ENCODE measurements around the gene RNF152.
"Not testable (repeated sequence)": the region's sequence is repeated elsewhere in the genome, so short reads cannot be mapped to it uniquely, and the experiment has no call there.

Gene RNF152

DNA sequence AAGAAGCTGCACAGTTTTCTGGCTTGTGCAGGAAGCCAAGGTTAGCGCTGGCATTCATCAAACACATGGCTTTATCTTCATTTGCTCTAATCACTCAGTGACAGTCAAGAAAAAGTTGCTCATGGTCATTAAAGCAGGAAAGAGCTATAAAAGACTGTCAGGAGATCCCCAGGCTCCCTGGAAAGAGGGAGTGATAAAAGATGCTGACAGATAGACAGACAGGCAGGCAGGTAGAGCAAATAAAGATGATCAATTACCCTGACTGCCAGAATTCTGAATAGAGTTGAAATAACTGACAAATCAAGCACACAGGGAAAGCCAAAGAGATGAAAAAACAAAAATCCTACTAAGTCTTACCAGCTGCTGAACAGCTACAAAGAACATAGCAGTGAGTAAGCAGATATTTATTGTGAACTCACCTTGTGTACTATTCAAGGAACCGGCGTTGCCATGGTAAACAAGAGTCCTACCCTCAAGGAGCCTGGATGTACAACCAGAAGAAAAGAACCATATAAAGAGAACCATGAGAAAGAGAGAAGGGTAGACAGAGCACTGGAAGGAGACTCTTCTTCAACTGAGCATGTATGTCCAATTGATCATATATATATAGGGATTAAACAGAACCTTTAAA lies 68.0 kb downstream of the RNF152 start:
- FAIRE-seq (no peak), DNase-seq (ENCODE audit: insufficient read length, low spot score) (no peak)

DNA sequence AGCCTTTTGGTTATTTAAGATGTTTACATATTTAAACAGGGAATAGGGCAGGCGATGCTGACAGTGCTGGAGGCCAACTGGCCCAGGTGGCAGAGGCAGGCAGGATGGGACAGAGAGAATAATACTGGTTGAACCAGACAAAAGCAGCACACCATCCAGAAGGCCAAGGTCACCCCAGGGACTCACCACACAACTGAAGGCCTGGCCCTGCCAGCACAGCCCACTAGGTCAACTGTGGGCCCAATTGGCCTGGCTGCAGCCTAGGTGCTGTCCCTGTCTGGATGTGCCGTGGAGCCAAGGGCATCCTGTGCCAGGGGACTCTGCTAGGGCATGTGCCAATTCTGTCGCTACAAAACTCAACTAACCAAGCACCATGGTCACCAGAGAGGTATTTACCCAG lies 69.2 kb downstream of the RNF152 start:
- FAIRE-seq = no peak
- no peak for DNase-seq (ENCODE audit: insufficient read length, low spot score)

DNA sequence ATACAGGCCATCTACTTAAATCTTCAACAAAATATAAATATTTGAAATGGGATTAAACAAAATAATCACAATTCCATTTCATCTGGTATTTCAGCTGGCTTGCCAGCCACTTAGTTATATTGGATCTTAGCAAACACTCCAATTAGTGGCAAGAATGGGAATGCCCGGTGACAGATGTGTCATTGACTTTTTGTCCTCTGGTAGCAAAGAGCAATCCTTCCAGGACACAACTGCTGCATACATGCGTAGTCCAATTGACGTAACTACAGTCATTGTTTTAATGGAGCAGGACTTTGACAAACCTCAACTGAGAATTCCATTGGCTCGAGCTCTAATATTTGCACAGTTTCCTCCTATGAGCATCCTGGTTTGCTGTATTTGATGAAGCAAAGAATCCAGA lies 69.9 kb downstream of the RNF152 start:
- DNase-seq (ENCODE audit: insufficient read length, low spot score) (no peak), FAIRE-seq (no peak)

DNA sequence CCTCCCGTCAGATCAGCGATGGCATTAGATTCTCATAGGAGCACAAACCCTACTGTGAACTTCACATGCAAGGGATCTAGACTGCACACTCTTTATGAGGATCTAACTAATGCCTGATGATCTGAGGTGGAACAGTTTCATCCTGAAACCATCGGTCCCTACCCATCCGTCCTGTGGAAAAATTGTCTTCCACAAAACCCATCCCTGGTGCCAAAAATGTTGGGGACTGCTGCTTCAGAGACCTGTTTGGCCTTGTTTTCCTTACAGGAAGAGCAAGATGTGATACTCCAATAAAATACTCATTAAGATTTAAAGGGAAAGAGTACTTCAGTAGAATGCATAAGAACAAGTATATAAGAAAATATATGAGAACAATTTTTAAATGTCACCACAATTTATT lies 71.1 kb downstream of the RNF152 start:
- DNase-seq (ENCODE audit: insufficient read length, low spot score) (no peak), FAIRE-seq (no peak)

DNA sequence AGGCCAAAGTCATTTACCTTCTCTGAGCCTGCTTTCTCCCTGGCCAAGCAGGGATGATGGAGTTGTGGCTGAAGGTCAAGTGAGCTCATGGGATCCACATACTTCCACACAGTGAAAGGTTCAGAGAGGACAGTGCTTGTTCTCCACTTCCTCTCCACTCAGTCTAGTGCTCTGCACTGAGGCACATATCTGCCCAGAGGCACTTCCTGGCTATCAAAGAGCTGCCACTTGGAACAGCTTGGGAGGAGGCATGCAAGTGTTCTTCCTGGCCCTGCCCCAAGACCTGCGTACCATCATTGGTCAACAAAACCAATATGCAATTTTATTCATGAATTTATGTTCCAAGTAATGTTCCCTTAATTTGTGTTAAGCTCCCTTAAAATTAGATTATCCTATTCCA lies 71.9 kb downstream of the RNF152 start:
- DNase-seq (ENCODE audit: insufficient read length, low spot score) (no peak), FAIRE-seq (no peak)

DNA sequence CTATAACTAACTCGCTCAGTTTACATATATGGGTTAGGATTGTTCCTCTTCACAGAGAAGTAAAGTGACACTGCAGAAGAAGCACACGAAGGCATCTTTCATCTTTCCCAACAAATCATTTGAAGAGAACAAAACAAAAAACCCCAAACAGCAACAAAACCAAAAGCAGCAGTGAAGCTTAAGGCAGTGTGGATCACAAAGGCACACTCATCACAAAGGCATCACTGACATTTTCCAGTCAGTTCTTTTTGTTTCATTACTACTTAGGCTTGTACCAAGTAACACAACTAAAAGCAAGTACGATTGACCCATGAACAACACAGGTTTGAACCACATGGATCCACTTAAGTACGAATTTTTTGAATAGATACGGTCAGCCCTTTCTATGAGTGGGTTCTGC lies 75.7 kb downstream of the RNF152 start:
- DNase-seq (ENCODE audit: insufficient read length, low spot score) (no peak), FAIRE-seq (no peak)

DNA sequence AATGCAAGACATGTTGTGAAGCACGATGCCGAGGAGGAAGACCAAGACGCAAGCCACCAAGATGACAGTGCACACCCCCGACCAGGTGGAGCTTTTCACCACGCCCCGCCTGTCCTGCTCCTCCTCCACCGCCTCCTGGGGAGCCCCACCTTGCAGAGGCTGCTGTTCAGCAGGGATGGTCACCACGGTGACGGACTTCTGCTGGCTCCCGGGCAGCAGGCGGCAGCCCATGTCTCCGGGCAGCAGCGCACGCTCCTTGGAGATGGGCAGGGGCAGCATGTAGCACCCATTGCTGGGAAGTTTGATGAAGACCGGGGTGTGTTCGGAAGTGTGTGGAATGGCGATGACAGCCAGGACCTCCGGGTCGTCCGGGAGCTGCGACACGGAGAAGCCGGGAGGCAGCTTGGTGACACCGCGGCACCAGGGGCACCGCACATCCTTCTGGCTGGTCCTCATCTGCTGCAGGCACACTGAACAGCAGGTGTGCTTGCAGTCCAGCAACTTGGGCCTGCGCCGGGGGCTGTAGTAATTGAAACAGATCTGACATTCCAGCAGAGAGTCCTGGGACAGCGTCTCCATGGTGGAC lies 76.8 kb downstream of the RNF152 start:
- DNase-seq (ENCODE audit: insufficient read length, low spot score) (no peak), FAIRE-seq (no peak)

DNA sequence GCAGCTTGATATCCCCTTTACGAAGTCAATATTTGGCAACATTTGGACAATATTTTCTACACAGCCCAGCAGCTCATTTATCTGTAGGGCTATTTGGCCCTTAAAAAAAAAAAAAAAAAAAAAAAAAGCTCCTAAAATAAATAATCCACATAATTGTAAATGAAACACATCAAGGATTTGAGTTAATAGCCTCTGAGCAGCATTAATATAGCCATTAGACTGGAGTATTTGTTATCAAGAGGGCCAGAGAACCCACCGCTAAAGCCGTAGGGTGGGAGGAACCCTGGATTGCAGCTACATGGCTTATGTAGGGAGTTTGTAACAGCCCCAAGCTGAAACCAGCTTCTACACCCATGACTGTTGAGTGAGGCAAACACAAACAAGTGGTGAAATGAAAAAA lies 84.5 kb downstream of the RNF152 start:
- FAIRE-seq (no peak), DNase-seq (ENCODE audit: insufficient read length, low spot score) (no peak)

DNA sequence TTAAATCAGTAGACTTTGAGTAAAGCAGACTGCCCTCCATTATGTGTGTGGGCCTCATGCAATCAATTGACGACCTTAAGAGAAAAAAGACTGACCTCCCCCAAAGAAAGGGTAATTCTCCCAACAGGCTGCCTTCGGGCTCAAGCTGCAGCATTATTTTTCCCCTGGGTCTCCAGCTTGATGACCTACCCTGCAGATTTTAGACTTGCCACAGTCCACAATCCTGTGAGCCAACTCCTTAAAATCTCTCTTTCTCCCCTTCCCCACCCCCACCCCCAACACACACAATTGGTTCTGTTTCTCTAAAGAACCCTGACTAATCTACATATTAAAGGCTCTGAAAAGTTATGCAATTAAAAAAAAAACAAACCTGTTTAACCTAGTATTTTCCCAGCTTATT lies 89.4 kb downstream of the RNF152 start:
- FAIRE-seq (no peak), DNase-seq (ENCODE audit: insufficient read length, low spot score) (no peak)

DNA sequence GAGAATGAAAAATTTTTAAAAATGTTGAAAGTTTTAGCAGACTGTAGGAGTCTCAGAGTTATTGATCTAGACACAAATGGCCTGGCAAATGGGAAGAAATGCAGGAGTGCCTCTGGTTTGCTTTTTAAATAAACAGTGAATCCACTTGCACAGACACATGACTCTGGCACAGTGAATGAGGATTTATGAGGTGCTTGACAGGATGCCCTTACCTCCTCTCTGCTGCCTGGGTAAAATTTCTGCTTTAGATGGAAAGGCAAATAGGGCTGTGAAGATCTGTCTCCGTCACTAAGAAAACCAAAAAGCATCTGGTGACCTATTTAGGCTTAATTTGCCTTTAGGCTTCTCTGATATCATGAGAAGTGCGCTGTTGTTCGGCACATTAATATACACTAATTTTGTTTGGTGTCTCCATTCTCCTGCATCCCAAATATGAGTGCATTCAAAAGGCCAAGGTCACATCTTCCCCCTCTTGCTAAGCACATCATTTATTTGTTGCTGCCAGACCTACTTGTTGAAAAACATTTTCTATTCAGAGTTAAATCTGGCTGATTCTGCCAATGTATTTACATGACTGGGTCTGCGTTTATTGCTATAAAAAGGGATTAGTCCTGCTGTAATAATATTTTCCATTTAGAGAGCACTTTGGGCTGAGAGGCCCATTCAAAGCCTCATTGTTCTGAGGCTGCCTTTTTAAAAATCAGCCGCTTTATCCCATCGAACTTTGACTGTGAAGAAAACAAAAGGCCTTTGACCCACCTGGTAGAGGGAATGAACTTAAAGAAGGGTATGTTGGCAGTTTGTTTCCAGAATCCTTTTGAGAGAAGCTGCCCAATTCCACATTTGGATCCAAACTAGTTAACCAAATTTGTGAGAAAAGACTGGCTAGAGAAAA lies 94.9 kb downstream of the RNF152 start:
- DNase-seq (ENCODE audit: insufficient read length, low spot score) (no peak), FAIRE-seq (no peak)

DNA sequence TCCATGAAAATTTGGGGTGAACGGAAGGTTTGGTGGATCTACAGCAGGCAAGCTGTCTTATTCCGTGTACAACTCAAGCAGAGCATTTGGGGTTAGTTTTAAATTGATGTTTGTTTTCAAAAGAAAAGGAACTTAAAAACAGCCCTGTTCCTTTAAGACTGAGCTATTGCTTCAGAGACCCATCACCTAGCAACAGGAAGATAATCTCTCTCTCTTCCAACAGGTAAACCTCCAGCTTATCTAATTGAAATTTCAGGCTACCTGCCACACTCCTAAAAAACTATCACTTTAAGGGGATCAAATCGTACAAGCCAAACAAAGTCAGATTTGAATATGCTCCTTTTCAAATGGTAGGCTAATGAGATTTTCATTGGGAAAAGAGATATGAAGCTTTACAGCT lies 101.8 kb downstream of the RNF152 start:
- no peak for DNase-seq (ENCODE audit: insufficient read length, low spot score)
- no peak for FAIRE-seq

DNA sequence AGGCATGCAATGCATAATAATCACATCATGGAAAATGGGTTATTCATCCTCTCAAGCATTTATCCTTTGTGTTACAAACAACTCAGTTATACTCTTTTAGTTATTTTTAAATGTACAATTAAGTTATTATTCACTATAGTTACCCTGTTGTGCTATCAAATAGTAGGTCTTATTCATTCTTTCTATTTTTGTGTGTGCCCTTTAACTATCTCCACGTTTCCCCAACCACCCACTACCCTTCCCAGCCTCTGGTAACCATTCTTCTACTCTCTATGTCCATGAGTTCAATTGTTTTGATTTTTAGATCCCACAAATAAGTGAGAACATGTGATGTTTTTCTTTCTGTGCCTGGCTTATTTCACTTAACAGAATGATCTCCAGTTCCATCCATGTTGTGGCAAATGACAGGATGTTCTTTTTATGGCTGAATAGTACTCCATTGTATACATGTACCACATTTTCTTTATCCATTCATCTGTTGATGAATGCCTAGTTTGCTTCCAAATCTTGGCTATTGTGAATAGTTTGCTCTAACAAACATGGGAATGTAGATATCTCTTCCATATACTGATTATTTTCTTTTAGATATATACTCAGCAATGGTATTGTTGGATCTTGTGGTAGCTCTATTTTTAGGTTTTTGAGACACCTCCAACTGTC lies 105.7 kb downstream of the RNF152 start:
- not testable (repeated sequence) for FAIRE-seq; DNase-seq (ENCODE audit: insufficient read length, low spot score)

DNA sequence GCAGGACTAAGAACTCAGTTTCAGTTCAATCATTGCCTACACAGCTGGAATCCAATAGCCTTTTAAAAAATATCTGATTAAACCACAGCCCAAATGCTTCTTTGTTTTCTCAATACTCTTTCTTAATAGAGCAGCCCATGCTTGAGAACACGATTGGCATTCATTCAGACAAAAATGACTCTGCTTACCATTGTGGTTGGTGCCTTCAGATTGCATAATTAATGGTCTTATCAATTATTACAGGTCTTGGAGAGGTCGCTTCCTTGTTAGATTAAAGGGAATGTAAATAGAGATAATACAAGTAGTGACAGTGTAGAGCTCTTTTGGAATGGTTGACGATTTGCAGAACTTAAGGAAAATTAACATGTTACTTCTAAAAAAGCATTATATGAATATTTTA lies 107.2 kb downstream of the RNF152 start:
- FAIRE-seq (no peak), DNase-seq (ENCODE audit: insufficient read length, low spot score) (no peak)

DNA sequence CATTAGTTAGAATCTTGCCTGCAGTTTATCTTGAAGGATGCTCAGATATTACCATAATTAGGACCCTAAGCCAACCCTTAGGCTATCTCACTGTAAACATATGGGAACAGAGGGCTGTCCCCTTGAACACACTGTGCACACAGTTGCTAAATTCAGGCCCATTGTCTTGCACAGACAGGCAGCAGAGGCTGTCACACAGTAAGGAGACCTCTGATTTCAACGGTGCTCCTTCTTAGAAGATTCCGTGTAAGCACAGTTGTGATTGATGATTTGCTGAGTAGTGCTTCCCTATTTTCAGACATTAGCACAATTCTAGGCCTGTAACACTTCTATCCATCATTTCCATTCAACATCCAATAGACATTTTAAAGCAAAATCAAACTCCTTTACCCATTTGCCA lies 108.0 kb downstream of the RNF152 start:
- no peak for FAIRE-seq
- no peak for DNase-seq (ENCODE audit: insufficient read length, low spot score)

DNA sequence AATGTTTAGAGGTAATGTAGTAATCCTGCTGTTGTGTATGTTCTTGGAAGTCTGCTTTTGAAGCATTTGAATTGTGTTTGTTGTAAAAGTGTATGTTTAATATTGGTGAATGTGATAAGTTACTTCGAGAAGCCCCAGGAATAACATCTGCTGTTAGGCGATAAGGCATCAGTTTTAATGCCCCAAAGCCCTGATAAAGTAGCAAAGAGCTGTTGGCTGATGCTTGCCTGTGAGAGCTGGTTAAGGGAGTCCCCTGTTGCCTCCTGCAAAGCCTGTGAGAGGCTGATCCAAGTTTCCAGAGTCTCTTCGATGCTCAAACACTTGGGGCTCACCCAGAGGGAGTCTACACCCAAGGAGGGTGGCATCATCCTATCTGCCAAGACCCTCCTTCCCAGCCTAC lies 110.3 kb downstream of the RNF152 start:
- no peak for DNase-seq (ENCODE audit: insufficient read length, low spot score)
- FAIRE-seq = no peak

DNA sequence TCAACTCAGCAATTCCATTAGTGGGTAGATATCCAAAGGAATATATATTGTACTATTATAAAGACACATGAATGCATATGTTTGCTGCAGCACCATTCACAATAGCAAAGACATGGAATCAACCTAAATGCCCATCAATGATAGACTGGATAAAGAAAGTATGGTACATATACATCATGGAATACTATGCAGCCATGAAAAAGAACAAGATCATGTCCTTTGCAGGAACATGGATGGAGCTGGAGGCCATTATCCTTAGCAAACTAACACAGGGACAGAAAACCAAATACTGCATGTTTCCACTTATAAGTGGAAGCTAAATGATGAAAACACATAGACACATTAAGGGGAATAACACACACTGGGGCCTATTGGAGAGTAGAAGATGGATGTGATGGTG lies 116.6 kb downstream of the RNF152 start:
- DNase-seq (ENCODE audit: insufficient read length, low spot score); FAIRE-seq: not testable (repeated sequence)

DNA sequence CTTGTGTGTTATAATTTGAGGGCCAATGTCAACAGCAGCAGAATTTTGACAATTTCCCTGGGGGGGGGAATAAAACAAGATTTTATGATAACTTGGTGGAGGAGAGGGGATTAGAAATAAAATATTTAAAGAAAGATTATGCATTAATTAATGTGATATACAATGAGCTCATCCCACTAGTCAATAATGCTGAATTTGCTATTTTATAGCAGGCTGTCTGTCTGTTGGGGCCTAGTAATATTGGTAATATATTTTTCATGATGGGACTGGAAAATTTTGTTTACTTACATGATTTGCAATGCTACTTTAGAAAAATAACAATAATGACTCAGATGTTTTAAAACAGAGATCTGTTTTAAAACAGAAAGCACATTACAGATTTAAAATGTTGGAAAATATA lies 118.0 kb downstream of the RNF152 start:
- DNase-seq (ENCODE audit: insufficient read length, low spot score) (no peak), FAIRE-seq (no peak)

DNA sequence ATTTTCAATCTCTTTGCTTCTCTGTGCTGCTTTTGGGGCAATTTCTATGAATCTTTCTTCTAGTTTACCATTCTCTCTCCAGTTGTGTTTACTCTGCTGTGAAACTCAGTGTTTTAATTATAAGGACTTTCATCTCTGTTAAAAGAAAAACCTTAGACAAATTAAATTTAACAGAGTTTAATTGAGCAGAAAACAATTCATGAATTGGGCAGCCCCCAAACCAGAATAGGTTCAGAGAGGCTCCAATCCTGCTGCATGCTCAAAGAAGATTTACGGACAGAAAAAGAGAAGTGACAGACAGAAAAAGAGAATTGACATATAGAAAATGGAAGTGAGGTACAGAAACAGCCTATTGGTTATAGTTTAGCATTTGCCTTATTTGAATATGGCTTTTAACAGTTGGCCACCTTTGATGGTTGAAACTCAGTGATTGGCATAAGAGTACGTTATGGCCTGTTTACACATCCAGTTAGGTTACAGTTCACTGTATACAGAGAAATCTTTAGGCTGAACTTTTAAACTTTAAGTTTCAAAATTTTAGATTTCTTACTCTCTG lies 120.4 kb downstream of the RNF152 start:
- FAIRE-seq (no peak), DNase-seq (ENCODE audit: insufficient read length, low spot score) (no peak)

DNA sequence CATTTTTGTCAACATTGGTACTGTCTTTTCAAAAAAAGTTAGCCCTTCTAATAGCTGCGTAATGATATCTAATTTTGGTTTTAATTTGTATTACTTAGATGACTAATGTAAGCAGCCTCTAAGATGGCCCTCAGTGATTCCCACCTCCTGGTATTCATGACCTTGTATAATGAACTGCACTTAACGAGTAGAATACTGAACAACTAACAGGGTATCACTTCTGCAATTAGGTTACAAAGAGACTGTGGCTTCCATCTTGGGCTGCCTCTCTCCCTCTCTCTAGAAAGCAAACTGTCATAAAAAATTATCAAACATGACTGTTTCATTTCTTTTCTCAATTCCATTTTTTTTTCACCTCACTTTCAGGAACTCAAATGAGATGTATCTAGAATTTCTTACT lies 120.9 kb downstream of the RNF152 start:
- DNase-seq (ENCODE audit: insufficient read length, low spot score) (no peak), FAIRE-seq (no peak)

DNA sequence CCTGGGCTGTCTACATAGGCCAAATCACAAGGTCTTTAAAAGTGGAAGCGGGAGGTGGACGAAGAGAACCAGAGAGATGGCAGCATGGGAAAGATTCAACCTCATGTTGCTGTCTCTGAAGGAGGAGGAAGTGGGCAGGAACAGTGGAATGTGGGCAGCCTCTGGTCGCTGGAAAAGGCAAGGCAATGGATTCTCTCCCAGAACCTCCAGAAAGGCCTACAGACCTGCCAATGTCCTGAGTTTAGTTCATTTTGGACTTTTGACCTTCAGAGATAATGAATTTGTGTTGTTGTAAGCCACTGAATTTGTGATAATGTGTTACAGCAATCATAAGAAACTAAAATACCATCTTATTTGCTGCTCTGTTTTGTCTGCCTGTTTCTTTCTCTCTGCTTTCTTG lies 122.5 kb downstream of the RNF152 start:
- no peak for FAIRE-seq
- no peak for DNase-seq (ENCODE audit: insufficient read length, low spot score)

DNA sequence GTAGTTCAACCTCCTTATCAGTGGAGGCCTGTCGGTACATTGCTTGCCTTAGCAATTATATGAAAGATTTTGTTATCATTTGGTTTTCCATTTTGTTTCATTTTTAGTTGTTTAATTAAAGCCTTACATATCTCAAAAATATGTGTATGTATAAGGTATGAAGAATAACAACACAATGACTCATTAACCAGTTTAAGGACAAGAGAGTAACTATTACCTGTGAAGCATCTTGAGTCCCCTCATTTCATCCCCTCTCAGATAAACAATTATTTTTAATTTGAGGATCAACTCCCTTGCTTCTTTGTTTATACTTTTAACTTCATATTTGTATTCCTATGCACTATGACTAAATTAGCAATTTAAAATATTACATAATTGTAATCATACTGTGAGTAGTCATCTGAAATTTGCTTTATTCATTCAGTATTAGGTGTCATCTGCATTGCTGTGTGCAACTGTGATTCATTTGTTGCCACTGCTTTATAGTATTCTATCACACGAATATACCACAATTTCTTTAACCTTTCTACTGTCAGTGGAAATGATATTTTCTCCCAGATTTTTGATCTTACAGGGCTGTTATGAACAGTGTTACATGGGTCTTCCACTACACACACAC lies 126.4 kb downstream of the RNF152 start:
- DNase-seq (ENCODE audit: insufficient read length, low spot score) (no peak), FAIRE-seq (no peak)

Data from GM19239 (cell line).